ENCODE data around the gene BICD1. TPM values are rescaled to one million over a fixed set of nuclear protein-coding genes. Genes with fewer than 3 reads are reported as not detected.

Gene BICD1
- total and polyA plus RNA-seq, 9 donors, result 19.4 to 75.5 (median 60.2) TPM

DNA sequence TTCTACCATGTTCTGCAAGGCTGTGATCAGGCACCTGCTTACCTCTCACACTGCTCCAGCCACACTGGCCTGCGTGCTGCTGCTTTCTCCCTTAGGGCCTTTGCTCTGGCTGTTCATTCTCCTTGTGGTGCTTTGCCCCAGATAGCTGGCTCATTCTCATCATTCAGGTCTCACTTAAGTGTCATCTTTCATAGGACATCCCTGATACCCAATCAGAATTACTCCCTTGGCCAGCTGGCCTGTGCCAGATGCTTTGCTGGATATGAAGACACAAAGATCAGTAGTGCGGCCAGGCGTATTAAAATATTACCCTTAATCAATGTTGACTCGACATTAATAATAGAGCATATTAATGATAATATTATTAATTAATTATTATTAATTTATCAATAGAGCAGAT lies 148.9 kb downstream of the BICD1 start:
- intact Hi-C loops (cut with DNase I), result no loop called here
- Histone ChIP-seq H3K4me3 (no peak overlapping the region), H3K9me3 (no peaks in the 10 kb centered on the region), H3K27ac (no peak overlapping the region), H3K27me3 (no peaks in the 10 kb centered on the region), H3K4me1 (ENCODE audit: insufficient read depth) (no peaks in the 10 kb centered on the region), H3K36me3 (no peaks in the 10 kb centered on the region)
- DNase-seq, result no peak
- TF ChIP-seq, protein P1, sequence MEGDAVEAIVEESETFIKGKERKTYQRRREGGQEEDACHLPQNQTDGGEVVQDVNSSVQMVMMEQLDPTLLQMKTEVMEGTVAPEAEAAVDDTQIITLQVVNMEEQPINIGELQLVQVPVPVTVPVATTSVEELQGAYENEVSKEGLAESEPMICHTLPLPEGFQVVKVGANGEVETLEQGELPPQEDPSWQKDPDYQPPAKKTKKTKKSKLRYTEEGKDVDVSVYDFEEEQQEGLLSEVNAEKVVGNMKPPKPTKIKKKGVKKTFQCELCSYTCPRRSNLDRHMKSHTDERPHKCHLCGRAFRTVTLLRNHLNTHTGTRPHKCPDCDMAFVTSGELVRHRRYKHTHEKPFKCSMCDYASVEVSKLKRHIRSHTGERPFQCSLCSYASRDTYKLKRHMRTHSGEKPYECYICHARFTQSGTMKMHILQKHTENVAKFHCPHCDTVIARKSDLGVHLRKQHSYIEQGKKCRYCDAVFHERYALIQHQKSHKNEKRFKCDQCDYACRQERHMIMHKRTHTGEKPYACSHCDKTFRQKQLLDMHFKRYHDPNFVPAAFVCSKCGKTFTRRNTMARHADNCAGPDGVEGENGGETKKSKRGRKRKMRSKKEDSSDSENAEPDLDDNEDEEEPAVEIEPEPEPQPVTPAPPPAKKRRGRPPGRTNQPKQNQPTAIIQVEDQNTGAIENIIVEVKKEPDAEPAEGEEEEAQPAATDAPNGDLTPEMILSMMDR (IDR thresholded peaks at IDR 0.05), result no peak
- TF ChIP-seq POLR2A (IDR thresholded peaks at IDR 0.05) (no peak), EP300 (IDR thresholded peaks at IDR 0.05) (no peak)
- WGBS, 3 donors, result 95 to 98% (median 96%) methylated on average over 4 of the region's 4 CpGs

DNA sequence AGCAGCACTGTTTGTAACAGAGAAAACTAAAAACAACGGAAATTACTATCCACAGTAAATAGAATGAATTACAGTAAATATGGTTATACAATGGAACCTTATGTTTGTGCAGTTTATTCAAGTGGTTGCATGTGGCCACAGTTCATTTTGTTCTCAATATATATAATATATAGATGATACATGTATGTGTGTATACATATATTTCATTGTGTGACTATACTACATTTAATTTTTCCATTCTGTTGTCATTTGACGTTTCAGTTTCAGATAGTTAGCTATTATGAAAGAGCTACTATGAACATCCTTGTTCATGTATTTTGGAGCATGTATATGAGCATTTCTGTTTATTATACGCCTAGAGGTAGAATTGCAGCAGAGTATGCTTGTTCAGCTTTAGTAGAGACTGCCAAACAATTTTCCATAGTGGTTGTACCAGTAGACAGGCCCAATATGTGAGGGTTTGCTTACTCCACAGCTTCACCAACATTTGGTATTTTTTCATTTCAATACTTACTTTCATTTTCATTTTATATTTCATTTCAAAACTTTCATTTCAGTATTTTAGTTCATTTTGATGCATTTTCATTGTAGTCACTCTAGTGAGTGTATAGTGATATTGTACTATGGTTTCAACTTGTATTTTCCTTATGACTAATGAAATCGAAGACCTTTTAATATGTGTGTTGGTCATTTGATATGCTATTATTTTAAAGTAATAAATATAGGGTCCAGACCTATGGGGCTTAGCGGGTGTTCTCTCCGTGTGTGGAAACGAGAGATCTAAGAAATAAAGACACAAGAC lies 151.2 kb downstream of the BICD1 start:
- no peaks in the 10 kb centered on the region for H3K4me1 ChIP-seq (ENCODE audit: insufficient read depth)
- intact Hi-C loops (cut with DNase I), result no loop called here
- TF ChIP-seq POLR2A (IDR thresholded peaks at IDR 0.05) (no peak), EP300 (IDR thresholded peaks at IDR 0.05) (no peak)
- TF ChIP-seq, protein P1 (IDR thresholded peaks at IDR 0.05), result no peak
- DNase-seq, result no peak
- H3K27ac ChIP-seq, result no peak overlapping the region
- H3K9me3 ChIP-seq, result no peaks in the 10 kb centered on the region
- H3K36me3 ChIP-seq, result no peaks in the 10 kb centered on the region
- H3K4me3 ChIP-seq, result no peak overlapping the region
- H3K27me3 ChIP-seq, result no peaks in the 10 kb centered on the region
- 92 to 98% (median 98%) methylated on average over 7 of the region's 7 CpGs for WGBS, 3 donors

DNA sequence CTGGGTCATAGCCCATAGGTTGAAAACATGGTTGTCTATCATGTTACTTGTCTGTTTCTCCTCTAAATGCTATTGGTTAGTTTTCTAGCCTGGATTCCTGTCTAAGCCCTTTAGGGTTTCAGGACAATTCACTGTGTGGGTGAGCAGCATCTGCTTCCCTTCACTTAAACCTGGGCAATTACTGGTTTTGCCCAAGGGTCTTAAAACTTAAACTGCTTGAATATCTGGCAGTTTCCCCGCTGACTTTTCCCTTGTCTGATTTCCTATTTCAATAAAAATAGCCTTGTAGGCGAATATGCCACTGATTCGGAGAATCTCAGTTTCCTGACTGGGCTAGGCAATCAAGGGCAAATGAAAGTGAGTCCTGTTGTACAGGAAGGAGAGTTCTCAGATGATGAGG lies 154.0 kb downstream of the BICD1 start:
- Histone ChIP-seq H3K4me1 (ENCODE audit: insufficient read depth) (peaks cover 7% of the 10 kb centered on the region), H3K27ac (no peak overlapping the region), H3K4me3 (no peak overlapping the region), H3K36me3 (no peaks in the 10 kb centered on the region), H3K27me3 (no peaks in the 10 kb centered on the region), H3K9me3 (no peaks in the 10 kb centered on the region)
- intact Hi-C loops (cut with DNase I), result no loop called here
- TF ChIP-seq, protein P1 (IDR thresholded peaks at IDR 0.05), result no peak
- TF ChIP-seq POLR2A (IDR thresholded peaks at IDR 0.05) (no peak), EP300 (IDR thresholded peaks at IDR 0.05) (no peak)
- 90 to 94% (median 90%) methylated on average over 3 of the region's 3 CpGs for WGBS, 3 donors
- DNase-seq, result no peak

DNA sequence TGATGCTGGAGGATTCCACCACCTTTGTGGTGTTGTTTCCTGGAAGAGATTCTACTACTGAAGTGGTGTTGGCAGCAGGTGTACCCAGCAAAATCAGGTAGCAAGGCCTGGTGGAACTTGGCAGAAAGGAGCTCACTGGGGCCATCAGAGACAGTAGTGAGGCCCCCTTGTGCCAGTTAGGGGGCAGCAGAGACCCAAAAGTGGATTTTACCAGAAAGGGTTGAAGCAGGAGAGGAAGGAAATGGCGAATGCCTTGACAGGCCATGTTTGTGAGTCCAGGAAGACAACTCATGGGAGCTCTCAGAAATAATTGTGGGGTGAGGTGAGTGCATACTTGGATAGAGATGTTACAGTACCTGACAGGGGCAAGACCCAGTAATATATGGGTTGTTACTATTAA lies 155.0 kb downstream of the BICD1 start:
- no peaks in the 10 kb centered on the region for H3K9me3 ChIP-seq
- H3K4me3 ChIP-seq, result no peak overlapping the region
- H3K4me1 ChIP-seq (ENCODE audit: insufficient read depth), result peaks cover 7% of the 10 kb centered on the region
- intact Hi-C loops (cut with DNase I), result no loop called here
- H3K36me3 ChIP-seq, result no peaks in the 10 kb centered on the region
- no peak overlapping the region for H3K27ac ChIP-seq
- TF ChIP-seq EP300 (IDR thresholded peaks at IDR 0.05) (no peak), POLR2A (IDR thresholded peaks at IDR 0.05) (no peak)
- TF ChIP-seq, protein P1 (IDR thresholded peaks at IDR 0.05), result no peak
- no peak for DNase-seq
- no peaks in the 10 kb centered on the region for H3K27me3 ChIP-seq
- 97 to 100% (median 100%) methylated on average over 1 of the region's 1 CpG for WGBS, 3 donors

Measured in ovary (tissue), 9 donors.